GM18502 (cell line): ENCODE data around the gene FAM222B.

ENCODE experiments used
- ATAC-seq: cut with Tn5 transposase; IDR thresholded peaks from one replicate; pipeline ENCODE4 v1.9.1; 2021; ENCODE audit warnings: mild to moderate bottlenecking; ENCODE audit not compliant: unreplicated experiment, poor library complexity

FAM222B gene

DNA sequence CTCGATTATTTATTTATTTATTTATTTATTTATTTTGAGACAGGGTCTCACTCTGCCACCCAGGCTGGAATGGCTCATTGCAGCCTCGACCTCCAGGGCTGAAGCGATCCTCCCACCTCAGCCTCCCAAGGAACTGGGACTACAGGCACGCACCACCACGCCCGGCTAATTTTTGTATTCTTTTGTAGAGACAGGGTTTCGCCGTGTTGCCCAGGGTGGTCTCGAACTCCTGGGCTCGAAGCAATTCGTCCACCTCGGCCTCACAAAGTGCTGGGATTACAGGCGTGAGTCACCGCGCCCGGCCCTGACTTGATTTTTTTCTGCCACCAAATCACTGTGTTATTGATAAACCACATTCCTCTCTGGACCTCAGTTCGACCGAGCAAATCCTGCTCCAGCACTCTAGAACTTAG lies 123.6 kb downstream of the FAM222B start:
- ATAC-seq: no peak

- ATAC-seq: no peak
These were observed 124.1 kb downstream of the FAM222B start for GRCh38 chr17:28718333-28719020.

- no peak for ATAC-seq
These were observed 124.8 kb downstream of the FAM222B start, which contains the start of gene RAB34 for GRCh38 chr17:28717578-28718332. TSS of gene RAB34 (minus strand) at chr17:28717868. CDS start at chr17:28717266, 602 bp downstream.

DNA sequence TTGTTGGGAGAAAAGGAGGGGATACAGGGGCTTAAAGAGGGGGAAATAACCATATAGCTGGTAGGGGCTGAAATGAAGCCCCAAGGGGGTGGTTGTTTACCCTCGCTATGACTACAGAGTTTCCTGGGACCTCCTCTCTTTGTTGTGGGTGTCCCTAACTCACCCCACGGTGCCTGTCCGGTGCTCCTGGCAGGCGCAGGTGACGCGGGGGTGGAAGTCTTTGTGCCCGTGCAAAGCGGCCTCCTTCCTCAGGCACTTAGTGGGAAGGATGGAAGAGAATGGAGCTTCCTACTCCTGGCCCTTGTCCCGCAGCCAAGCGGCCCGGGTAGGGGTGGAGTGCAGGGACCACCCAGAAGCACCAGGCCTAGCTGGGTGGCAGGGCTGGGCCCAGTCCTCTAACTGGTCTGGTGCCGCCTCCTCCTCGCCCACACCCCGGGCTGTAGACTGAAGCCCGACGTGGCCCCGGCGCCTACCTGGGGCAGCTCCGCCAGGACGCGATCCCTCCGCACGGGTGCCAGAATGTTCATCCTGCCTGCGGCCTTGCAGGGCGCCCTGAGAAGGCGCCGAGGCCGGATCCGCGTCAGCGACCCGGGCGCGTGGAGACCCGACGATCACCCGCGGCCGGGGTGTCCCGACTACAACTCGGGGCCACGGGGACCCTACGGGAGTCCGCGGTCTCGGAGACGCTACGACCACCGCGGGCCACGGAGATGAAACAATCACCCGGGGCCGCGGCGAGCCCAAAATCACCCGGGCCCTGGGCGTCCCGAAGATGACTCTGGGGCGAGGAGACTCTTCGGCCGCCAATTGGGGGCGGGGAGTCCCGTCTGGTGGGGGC lies 125.6 kb downstream of the FAM222B start:
- ATAC-seq: no peak

DNA sequence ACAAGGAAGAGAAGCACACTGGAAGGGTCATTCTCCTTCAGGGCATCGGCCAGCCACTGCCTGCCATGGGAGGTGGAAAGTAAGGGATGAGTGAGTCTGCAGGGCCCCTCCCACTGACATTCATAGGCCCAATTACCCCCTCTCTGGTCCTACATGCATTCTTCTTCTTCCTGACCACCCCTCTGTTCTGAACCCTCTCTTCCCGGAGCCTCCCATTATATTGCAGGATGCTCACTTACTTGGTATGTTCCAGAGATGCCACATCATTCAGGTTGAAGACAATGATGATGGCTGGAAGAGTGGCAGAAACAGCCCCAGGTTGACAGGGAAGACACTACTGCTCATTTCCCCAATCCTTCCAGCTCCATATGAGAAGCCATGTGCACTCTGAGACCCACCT lies 127.4 kb downstream of the FAM222B start:
- no peak for ATAC-seq

DNA sequence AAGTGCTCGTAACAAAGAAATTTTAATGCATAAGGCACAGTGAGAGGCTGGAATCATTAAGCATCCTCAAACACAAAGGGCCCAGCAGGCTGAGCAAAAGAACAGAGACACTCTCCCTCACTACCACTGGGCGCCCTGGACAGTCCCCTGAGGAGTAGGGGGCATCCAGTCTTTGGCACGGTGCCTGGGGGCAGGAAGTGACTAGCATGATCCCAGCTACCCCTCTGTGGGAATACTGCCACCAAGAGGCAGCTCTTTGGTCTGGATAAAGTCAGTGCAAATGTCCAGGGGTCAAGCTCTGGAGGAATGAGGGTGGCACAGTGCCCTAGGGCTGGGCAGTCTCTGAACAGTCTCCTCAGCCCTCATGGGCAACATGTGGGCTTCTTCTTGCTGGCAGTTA lies 128.3 kb downstream of the FAM222B start:
- ATAC-seq: no peak

- ATAC-seq: no peak
These were observed 129.7 kb downstream of the FAM222B start for GRCh38 chr17:28712705-28713415.

DNA sequence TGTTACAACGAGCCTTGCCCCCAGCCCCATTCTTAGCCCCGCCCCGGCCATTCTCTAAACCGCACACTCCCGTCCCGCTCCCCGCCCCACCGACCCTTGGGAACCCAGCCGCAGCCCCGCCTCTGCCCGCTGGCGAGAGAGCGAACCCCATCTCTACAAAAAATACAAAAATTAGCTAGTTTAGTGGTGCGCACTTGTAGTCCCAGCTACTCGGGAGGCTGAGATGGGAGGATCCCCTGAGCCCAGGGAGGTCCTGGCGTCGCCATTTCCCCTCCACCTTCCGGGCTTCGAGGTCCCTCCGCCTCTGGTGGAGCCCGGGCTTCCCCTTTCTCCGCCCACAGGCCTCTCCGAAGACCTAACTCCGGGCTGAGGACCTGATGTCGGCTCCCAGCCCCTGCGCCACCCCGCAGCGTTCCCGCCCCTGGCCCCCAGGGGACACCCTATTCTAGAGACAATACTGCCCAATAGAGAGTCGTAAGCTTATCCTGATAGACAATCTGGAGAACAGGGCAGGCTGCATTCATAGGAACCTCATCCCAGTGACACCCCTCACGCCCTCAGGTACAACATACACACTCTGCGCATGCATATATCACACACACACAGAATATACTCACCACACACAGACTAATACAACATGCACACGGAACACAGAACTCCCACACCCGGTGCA lies 130.4 kb downstream of the FAM222B start:
- peak; percentile 41 for ATAC-seq

DNA sequence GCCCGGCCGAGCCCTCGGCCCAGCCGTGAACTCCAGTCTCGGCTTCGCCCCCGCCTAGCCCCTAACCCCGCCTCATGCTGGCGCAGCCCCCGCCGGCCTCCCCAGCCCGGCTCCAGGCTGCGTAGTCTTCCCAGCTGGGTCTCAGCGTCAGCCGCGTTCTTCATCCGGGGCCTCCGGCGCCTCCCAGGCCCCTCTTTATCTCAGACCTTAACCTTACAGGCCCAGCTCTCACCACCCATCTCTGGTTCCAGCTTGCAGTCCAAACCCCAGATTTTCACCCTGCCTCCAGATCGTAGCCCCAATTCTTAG lies 130.9 kb downstream of the FAM222B start, which contains the start of gene PROCA1:
PROCA1 (minus strand) TSS at position 166 of the 309 bp plus-strand sequence. CDS start 228 bp downstream, outside the sequence.
- peak; percentile 27 for ATAC-seq

- ATAC-seq: peak; percentile 79
These were observed 131.5 kb downstream of the FAM222B start for GRCh38 chr17:28710861-28711722.

- ATAC-seq: no peak
These were observed 135.3 kb downstream of the FAM222B start for GRCh38 chr17:28707339-28707720.

DNA sequence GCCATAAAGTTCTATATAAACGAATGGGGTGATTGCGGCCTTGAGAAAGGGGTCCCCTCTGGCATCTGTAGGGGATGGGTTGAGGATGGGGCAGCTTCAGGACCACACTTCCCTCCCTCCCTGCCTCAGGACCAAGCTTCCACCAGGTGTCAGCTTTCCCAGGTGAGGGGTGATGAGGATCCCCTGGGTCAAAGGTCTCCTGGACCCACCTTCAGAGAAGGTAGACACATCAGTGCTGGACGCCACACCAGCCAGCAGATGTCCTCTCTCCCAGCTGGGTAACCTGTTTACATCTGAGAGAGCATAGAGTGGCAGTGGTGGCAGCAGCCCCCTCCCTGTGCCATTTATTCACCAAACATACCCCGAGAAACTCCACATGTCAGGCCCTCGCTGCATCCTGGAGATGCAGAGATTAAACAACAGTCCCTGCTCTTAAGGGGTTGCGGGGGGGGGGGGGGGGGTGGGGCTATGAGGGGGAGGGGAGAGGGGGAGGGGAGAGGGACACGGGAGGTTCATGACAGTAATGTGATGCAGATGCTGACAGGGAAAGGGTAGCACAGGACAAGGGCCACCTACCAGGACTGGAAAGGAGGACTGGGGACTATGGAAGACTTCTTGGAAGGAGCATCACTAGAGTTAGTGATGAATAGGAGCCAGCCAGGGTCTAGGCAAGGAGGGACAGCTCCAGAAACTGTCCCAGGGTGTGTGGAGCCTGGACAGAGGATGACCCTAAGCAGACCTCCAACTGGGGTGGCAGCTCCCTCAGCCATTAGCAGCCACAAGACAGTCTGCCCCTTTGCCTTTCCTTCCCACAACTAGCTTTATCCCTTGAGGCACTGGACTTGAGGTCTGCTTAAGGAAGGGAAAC lies 135.9 kb downstream of the FAM222B start:
- ATAC-seq: no peak
